GM12891 (cell line): ENCODE data around the gene RAB5A.

Source experiments
- POLR2A ChIP-seq: IDR thresholded peaks from 2 replicates; pipeline ENCODE4 v1.6.1; 2011; ENCODE audit warnings: low read depth, low read length, control low read depth
- POLR2AphosphoS5 ChIP-seq: IDR thresholded peaks from 2 replicates; pipeline ENCODE4 v1.6.1; 2011; ENCODE audit warnings: low read depth, low read length, control low read depth
- SPI1 ChIP-seq: IDR thresholded peaks from 2 replicates; pipeline ENCODE4 v1.6.1; 2011; ENCODE audit warnings: low read depth, low read length, control low read depth
- TAF1 ChIP-seq: IDR thresholded peaks from 2 replicates; pipeline ENCODE4 v1.6.1; 2011; ENCODE audit warnings: low read depth, low read length, control low read depth

DNA sequence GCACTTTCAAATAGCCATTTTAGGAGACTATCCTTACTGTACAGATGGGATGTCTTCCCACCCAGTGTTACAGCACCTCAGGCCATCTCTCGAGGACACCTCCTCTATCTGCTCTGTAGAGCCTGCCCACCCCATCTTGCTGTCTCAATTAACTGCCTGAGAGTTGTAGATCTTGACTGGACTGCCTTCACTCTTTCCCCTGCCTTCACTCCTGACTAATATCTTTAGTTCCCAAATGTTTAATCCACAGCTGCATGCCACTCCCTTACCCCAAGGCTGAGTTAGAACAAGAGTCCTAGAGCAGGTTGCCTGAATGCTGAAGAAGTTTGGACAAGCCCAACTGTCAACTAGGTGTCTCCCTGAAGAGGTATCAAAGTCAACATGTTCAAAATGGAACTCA is 66.5 kb downstream of the RAB5A start:
- TF ChIP-seq POLR2A (no peak), POLR2AphosphoS5 (no peak), SPI1 (no peak), TAF1 (no peak)
